GM23248 (cell line): Measurements from ENCODE around the gene NEURL2.

ENCODE experiments used
- EZH2 ChIP-seq: fragments of 200-600 bp; sonication (generic); IDR thresholded peaks from 2 replicates; pipeline ENCODE4 v1.6.1; 2018; ENCODE audit warnings: antibody characterized with exemption, mild to moderate bottlenecking; ENCODE audit not compliant: insufficient read depth, poor library complexity, severe bottlenecking
- EZH2phosphoT487 ChIP-seq: fragments of 200-600 bp; sonication (generic); IDR thresholded peaks from 2 replicates; pipeline ENCODE4 v1.6.1; 2018; ENCODE audit warnings: antibody characterized with exemption, moderate library complexity, mild to moderate bottlenecking, low read depth; ENCODE audit not compliant: insufficient read depth

- no peak for TF ChIP-seq EZH2
- TF ChIP-seq EZH2phosphoT487 = no peak
These were observed 36.3 kb upstream of the NEURL2 start for GRCh38 chr20:45927071-45927878.
